RWPE2 (cell line): ENCODE data around the gene DCTN3.

Source experiments
- ATAC-seq: fragments of 200-7000 bp; cut with Tn5 transposase; 3 replicates; pipeline ENCODE4 v1.9.1; 2021; ENCODE audit warnings: low read depth
- DNase-seq: peaks from one replicate; pipeline ENCODE4 v3.0.0-alpha.2; 2020; ENCODE audit warnings: low spot score
- H3K27ac ChIP-seq: fragments of 450-650 bp; 2 replicates; pipeline ENCODE4 v1.5.1; 2017; ENCODE audit warnings: mild to moderate bottlenecking; ENCODE audit not compliant: poor library complexity, severe bottlenecking
- H3K27me3 ChIP-seq: fragments of 250-450 bp; sonication (Bioruptor Pico); 2 replicates; pipeline ENCODE4 v1.5.1; 2021; ENCODE audit warnings: mild to moderate bottlenecking, moderate library complexity; ENCODE audit not compliant: insufficient read depth, poor library complexity, severe bottlenecking
- H3K36me3 ChIP-seq: fragments of 250-450 bp; sonication (Bioruptor Pico); 2 replicates; pipeline ENCODE4 v1.5.1; 2020; ENCODE audit warnings: low read depth, mild to moderate bottlenecking, moderate library complexity
- H3K4me1 ChIP-seq: fragments of 250-450 bp; sonication (Bioruptor Pico); 2 replicates; pipeline ENCODE4 v1.5.1; 2021; ENCODE audit warnings: mild to moderate bottlenecking, moderate library complexity; ENCODE audit not compliant: insufficient read depth, poor library complexity, severe bottlenecking
- H3K4me3 ChIP-seq: fragments of 250-450 bp; sonication (Bioruptor Pico); 2 replicates; pipeline ENCODE4 v1.5.1; 2021; ENCODE audit warnings: mild to moderate bottlenecking, moderate library complexity; ENCODE audit not compliant: severe bottlenecking
- H3K9me3 ChIP-seq: fragments of 250-450 bp; sonication (Bioruptor Pico); 2 replicates; pipeline ENCODE4 v1.5.1; 2021; ENCODE audit warnings: mild to moderate bottlenecking, moderate library complexity; ENCODE audit not compliant: severe bottlenecking
- TF ChIP-seq, protein P1 (sequence below): fragments of 450-650 bp; IDR thresholded peaks from one replicate; pipeline ENCODE4 v1.5.1; 2017; ENCODE audit warnings: mild to moderate bottlenecking, moderate library complexity; ENCODE audit not compliant: poor library complexity, severe bottlenecking

Gene DCTN3

GRCh38 chr9:34663303-34663605, 43.0 kb upstream of the DCTN3 start:
- H3K9me3 ChIP-seq, result no peaks in the 10 kb centered on the region
- TF ChIP-seq, protein P1, sequence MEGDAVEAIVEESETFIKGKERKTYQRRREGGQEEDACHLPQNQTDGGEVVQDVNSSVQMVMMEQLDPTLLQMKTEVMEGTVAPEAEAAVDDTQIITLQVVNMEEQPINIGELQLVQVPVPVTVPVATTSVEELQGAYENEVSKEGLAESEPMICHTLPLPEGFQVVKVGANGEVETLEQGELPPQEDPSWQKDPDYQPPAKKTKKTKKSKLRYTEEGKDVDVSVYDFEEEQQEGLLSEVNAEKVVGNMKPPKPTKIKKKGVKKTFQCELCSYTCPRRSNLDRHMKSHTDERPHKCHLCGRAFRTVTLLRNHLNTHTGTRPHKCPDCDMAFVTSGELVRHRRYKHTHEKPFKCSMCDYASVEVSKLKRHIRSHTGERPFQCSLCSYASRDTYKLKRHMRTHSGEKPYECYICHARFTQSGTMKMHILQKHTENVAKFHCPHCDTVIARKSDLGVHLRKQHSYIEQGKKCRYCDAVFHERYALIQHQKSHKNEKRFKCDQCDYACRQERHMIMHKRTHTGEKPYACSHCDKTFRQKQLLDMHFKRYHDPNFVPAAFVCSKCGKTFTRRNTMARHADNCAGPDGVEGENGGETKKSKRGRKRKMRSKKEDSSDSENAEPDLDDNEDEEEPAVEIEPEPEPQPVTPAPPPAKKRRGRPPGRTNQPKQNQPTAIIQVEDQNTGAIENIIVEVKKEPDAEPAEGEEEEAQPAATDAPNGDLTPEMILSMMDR, result no peak
- H3K27me3 ChIP-seq, result no peaks in the 10 kb centered on the region
- peaks cover 10% of the 10 kb centered on the region for H3K4me1 ChIP-seq
- no peaks in the 10 kb centered on the region for H3K36me3 ChIP-seq
- no peak for ATAC-seq
- H3K27ac ChIP-seq, result peak overlapping the region; percentile 22
- DNase-seq, result no peak
- no peak overlapping the region for H3K4me3 ChIP-seq

DNA sequence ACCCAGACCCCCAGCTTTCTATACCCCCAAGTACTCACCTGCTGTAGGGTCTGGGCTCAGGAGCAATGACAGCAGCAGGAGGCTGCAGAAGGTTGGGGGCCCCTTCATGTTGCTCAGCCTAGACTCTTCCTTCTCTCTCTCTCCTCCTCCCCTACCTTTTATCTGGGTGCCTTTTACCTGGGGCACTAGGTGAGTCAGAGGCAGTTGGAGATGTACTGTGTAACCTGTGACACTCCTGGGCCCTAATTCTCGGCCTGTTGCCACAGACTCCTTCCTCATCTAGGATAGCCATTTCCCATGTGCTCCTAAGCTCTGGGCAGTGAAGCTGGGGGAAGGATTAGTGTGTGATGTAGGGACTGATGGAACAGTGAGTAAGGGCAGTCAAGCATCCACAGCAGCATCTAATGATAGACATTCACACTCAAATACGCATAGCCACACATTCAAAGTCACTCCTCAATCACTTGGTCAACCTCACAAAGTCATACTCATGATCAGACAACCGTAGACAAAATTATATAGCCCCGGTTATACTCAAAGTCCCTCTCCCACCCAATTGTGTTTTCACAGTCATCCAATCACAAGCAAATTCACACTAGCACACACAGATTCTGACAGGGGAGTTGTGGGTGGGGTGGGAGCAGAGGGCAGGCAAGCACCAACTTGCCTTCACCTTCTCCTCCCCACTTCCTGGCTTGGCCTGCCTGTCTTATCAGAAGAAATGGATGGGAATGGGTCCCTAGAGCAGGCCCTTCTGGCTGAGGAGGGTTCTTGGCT, 42.4 kb upstream of the DCTN3 start, which contains the start of gene CCL27:
Gene CCL27 (minus strand): TSS at position 132 of the 777 bp plus-strand sequence. CDS start 24 bp downstream, at position 108.
- Histone ChIP-seq H3K4me3 (no peak within 1 kb of the TSS), H3K36me3 (no peaks in the 10 kb centered on the region), H3K9me3 (no peaks in the 10 kb centered on the region), H3K27me3 (no peaks in the 10 kb centered on the region), H3K4me1 (peaks cover 10% of the 10 kb centered on the region), H3K27ac (peak within 1 kb of the TSS; percentile 22)
- TF ChIP-seq, protein P1, result no peak
- DNase-seq (no peak), ATAC-seq (no peak)

DNA sequence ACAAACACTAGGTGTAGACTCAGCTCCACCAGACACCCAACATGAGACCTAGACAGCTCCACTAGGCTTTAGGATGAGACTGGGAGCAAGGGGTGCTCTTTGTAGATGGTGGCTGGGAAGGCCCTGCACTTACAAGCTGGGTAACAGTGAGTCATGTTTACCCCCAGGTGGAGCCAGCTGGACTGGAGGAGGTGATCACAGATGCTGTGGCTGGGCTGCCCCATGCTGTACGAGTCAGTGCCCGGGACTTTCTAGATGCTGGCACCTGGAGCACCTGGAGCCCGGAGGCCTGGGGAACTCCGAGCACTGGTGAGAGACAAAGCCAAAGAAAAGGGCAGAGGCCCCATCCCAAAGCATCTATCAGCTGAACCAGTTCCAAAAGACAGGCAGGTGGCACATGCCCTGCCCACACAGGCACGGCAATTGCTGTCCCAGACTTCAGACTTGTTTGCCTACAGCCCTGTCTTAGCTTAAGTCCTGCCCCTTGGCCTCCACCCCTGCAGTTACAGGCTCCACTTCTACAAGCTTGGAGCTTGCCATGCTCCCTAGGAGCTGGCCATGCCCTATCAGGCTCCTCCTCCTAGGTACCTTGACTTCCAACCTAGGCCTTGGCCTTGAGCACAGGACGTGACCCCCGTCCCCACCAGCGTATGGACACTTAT, 39.4 kb upstream of the DCTN3 start:
- ATAC-seq, result peak; percentile 49; the same call in 2 of the 3 replicates
- H3K4me1 ChIP-seq, result peaks cover 10% of the 10 kb centered on the region
- no peaks in the 10 kb centered on the region for H3K27me3 ChIP-seq
- no peaks in the 10 kb centered on the region for H3K9me3 ChIP-seq
- H3K27ac ChIP-seq, result no peak overlapping the region
- no peak for DNase-seq
- H3K4me3 ChIP-seq, result no peak overlapping the region
- H3K36me3 ChIP-seq, result no peaks in the 10 kb centered on the region
- TF ChIP-seq, protein P1, result no peak

DNA sequence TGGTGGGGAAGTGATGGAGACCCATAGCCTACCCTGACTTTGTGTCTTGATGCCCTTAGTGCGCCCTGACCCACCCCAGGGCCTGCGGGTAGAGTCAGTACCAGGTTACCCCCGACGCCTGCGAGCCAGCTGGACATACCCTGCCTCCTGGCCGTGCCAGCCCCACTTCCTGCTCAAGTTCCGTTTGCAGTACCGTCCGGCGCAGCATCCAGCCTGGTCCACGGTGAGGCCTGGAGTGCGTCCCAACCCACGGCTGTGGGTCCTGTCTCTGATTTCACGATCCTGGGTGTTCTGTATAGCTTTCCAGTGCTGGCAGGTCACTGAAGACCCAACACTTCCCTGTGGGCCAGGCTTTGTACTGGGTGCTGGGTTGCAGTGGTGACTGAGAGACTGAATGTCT, 38.2 kb upstream of the DCTN3 start:
- Histone ChIP-seq H3K9me3 (no peaks in the 10 kb centered on the region), H3K4me3 (no peak overlapping the region), H3K36me3 (no peaks in the 10 kb centered on the region), H3K27ac (no peak overlapping the region), H3K27me3 (no peaks in the 10 kb centered on the region), H3K4me1 (peaks cover 7% of the 10 kb centered on the region)
- TF ChIP-seq, protein P1, result no peak
- ATAC-seq (no peak), DNase-seq (no peak)

DNA sequence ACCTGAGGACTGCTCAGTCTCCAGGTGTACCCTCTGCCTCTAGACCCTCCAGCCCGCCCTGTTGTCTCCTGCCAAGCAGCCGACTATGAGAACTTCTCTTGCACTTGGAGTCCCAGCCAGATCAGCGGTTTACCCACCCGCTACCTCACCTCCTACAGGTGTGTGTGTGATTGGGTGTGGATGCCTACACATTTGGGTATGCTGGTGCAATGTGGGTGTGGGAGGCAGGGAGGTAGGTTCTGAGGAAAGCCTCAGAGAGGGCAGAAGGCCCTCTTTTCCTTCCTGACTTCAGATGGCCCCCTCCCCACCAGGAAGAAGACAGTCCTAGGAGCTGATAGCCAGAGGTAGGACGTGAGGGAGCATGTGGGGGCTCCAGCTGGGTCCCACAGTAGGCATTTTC, 36.7 kb upstream of the DCTN3 start:
- TF ChIP-seq, protein P1, result no peak
- no peak for DNase-seq

More for the DNA sequence above, 36.7 kb upstream of the DCTN3 start:
- H3K27me3 ChIP-seq, result no peaks in the 10 kb centered on the region
- ATAC-seq, result no peak
- H3K4me1 ChIP-seq, result no peaks in the 10 kb centered on the region
- H3K36me3 ChIP-seq, result no peaks in the 10 kb centered on the region
- no peak overlapping the region for H3K4me3 ChIP-seq
- H3K9me3 ChIP-seq, result no peaks in the 10 kb centered on the region
- no peak overlapping the region for H3K27ac ChIP-seq
